Measurements from ENCODE around the gene BRCA2. TPM values are rescaled to one million over a fixed set of nuclear protein-coding genes. Genes with fewer than 3 reads are reported as not detected.

Gene BRCA2
- total RNA-seq, 2 experiments from 2014 or later: 1.9 to 2.4 TPM

DNA sequence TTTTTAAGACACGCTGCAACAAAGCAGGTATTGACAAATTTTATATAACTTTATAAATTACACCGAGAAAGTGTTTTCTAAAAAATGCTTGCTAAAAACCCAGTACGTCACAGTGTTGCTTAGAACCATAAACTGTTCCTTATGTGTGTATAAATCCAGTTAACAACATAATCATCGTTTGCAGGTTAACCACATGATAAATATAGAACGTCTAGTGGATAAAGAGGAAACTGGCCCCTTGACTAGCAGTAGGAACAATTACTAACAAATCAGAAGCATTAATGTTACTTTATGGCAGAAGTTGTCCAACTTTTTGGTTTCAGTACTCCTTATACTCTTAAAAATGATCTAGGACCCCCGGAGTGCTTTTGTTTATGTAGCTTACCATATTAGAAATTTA is 1.2 kb downstream of the BRCA2 start:
- ChIA-PET CTCF (interaction anchor here (0.5 kb wide), 1 partner anchor 9 kb away, joined by 4 read pairs; no protein-coding TSS in a partner anchor), POLR2A (interaction anchor here (1.8 to 3.2 kb wide), 3 partner anchors 110 to 1226 kb away, joined by 6 to 83 read pairs (median 12); partner anchors contain the start of gene N4BP2L1)
- peak overlapping the region; percentile 100 for H3K27ac Mint-ChIP-seq
- H3K4me1 Mint-ChIP-seq (ENCODE audit: low read depth): peaks cover 16% of the 10 kb centered on the region
- Histone ChIP-seq H3K36me3 (ENCODE audit: insufficient read depth, low read length) (no peaks in the 10 kb centered on the region), H3K9me3 (ENCODE audit: control insufficient read depth in 1 of 2, insufficient read depth in 1 of 2, low read length in 2 of 2) (no peaks in the 10 kb centered on the region), H3K27ac (ENCODE audit: low read depth in 1 of 2, low read length in 2 of 2) (no peak overlapping the region), H3K4me1 (ENCODE audit: insufficient read depth, low read length) (peaks cover 15% of the 10 kb centered on the region), H3K27me3 (ENCODE audit: control insufficient read depth in 1 of 2, insufficient read depth in 2 of 2, low read length in 2 of 2) (no peaks in the 10 kb centered on the region), H3K4me3 (ENCODE audit: low read length) (peak overlapping the region; percentile 84)
- ATAC-seq (ENCODE audit: poor library complexity): no peak
- intact Hi-C loops (cut with DNase I, micrococcal nuclease): loop anchor here (2.0 to 10.0 kb wide), 6 partner anchors 126 to 1498 kb away; partner anchors contain the start of genes HSPH1 (in 1 of the 2), N4BP2L2 (in 1 of the 2), PDS5B (in 1 of the 2) and RFC3 (in 1 of the 2)
- peak overlapping the region; percentile 96 for H3K4me3 Mint-ChIP-seq
- H3K36me3 Mint-ChIP-seq (ENCODE audit: low read depth): peaks cover 13% of the 10 kb centered on the region
- no peaks in the 10 kb centered on the region for H3K27me3 Mint-ChIP-seq
- DNase-seq: no peak
- TF ChIP-seq, protein P1, sequence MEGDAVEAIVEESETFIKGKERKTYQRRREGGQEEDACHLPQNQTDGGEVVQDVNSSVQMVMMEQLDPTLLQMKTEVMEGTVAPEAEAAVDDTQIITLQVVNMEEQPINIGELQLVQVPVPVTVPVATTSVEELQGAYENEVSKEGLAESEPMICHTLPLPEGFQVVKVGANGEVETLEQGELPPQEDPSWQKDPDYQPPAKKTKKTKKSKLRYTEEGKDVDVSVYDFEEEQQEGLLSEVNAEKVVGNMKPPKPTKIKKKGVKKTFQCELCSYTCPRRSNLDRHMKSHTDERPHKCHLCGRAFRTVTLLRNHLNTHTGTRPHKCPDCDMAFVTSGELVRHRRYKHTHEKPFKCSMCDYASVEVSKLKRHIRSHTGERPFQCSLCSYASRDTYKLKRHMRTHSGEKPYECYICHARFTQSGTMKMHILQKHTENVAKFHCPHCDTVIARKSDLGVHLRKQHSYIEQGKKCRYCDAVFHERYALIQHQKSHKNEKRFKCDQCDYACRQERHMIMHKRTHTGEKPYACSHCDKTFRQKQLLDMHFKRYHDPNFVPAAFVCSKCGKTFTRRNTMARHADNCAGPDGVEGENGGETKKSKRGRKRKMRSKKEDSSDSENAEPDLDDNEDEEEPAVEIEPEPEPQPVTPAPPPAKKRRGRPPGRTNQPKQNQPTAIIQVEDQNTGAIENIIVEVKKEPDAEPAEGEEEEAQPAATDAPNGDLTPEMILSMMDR (IDR thresholded peaks at IDR 0.05): no peak
- no peaks in the 10 kb centered on the region for H3K9me3 Mint-ChIP-seq

DNA sequence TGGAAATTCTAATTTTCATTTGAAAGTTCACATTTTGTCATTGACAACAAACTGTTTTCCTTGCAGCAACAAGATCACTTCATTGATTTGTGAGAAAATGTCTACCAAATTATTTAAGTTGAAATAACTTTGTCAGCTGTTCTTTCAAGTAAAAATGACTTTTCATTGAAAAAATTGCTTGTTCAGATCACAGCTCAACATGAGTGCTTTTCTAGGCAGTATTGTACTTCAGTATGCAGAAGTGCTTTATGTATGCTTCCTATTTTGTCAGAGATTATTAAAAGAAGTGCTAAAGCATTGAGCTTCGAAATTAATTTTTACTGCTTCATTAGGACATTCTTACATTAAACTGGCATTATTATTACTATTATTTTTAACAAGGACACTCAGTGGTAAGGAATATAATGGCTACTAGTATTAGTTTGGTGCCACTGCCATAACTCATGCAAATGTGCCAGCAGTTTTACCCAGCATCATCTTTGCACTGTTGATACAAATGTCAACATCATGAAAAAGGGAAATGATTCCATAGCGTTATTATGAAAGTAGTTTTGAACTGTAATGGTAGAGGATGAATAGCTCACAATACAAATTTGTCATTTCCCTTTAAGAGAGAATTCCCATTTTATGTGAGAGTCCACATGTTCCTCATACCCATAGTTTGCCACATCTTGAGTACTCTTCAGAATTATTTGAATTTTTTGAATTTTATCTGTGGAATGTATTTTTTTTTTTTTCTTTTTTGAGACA is 2.6 kb downstream of the BRCA2 start:
- no peak overlapping the region for H3K27ac ChIP-seq (ENCODE audit: low read depth in 1 of 2, low read length in 2 of 2)
- H3K9me3 Mint-ChIP-seq: no peaks in the 10 kb centered on the region
- CTCF ChIA-PET: no interaction called here
- no peak overlapping the region for H3K27ac Mint-ChIP-seq
- TF ChIP-seq, protein P1 (IDR thresholded peaks at IDR 0.05): no peak
- ATAC-seq (ENCODE audit: poor library complexity): no peak
- H3K4me3 ChIP-seq (ENCODE audit: low read length): no peak overlapping the region
- POLR2A ChIA-PET: interaction anchor here (1.0 kb wide), 1 partner anchor 32 kb away, joined by 3 read pairs; no protein-coding TSS in a partner anchor
- peaks cover 15% of the 10 kb centered on the region for H3K4me1 ChIP-seq (ENCODE audit: insufficient read depth, low read length)
- no peaks in the 10 kb centered on the region for H3K36me3 ChIP-seq (ENCODE audit: insufficient read depth, low read length)
- peaks cover 13% of the 10 kb centered on the region for H3K36me3 Mint-ChIP-seq (ENCODE audit: low read depth)
- no peak overlapping the region for H3K4me3 Mint-ChIP-seq
- intact Hi-C loops (cut with DNase I, micrococcal nuclease): loop anchor here (2.0 to 10.0 kb wide), 6 partner anchors 124 to 1497 kb away; partner anchors contain the start of genes HSPH1 (in 1 of the 2), N4BP2L2 (in 1 of the 2), PDS5B (in 1 of the 2) and RFC3 (in 1 of the 2)
- peaks cover 16% of the 10 kb centered on the region for H3K4me1 Mint-ChIP-seq (ENCODE audit: low read depth)
- no peaks in the 10 kb centered on the region for H3K9me3 ChIP-seq (ENCODE audit: control insufficient read depth in 1 of 2, insufficient read depth in 1 of 2, low read length in 2 of 2)
- no peaks in the 10 kb centered on the region for H3K27me3 ChIP-seq (ENCODE audit: control insufficient read depth in 1 of 2, insufficient read depth in 2 of 2, low read length in 2 of 2)
- DNase-seq: peak in 2 of 14 experiments; percentile 24 to 27
- no peaks in the 10 kb centered on the region for H3K27me3 Mint-ChIP-seq

DNA sequence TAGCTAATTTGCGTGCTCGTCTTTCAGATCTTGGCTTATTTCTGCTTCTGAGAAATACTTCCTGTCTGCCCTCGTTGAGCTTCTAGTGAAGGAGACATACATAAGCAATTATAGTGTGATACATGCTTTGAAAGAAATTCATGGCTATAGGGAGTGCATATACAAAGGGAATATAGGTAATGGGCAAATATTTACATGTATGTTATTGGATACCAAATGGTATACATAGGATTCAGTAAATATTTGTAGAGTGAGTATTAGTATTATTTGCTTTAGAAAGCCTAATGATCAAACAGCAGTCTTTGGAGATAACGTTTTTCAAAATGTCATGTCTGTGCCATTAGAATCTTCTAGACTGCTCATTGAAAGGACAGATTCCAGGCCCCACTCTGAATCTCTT is 5.2 kb downstream of the BRCA2 start:
- no peaks in the 10 kb centered on the region for H3K9me3 Mint-ChIP-seq
- peaks cover 7% of the 10 kb centered on the region for H3K4me1 ChIP-seq (ENCODE audit: insufficient read depth, low read length)
- no peaks in the 10 kb centered on the region for H3K9me3 ChIP-seq (ENCODE audit: control insufficient read depth in 1 of 2, insufficient read depth in 1 of 2, low read length in 2 of 2)
- H3K27me3 Mint-ChIP-seq: no peaks in the 10 kb centered on the region
- no peak for DNase-seq
- ChIA-PET CTCF (no interaction called here), POLR2A (no interaction called here)
- ATAC-seq (ENCODE audit: poor library complexity): no peak
- intact Hi-C loops (cut with DNase I, micrococcal nuclease): no loop called here
- TF ChIP-seq, protein P1 (IDR thresholded peaks at IDR 0.05): no peak
- no peaks in the 10 kb centered on the region for H3K27me3 ChIP-seq (ENCODE audit: control insufficient read depth in 1 of 2, insufficient read depth in 2 of 2, low read length in 2 of 2)
- no peaks in the 10 kb centered on the region for H3K36me3 ChIP-seq (ENCODE audit: insufficient read depth, low read length)
- no peak overlapping the region for H3K27ac ChIP-seq (ENCODE audit: low read depth in 1 of 2, low read length in 2 of 2)
- H3K4me3 Mint-ChIP-seq: no peak overlapping the region
- H3K4me3 ChIP-seq (ENCODE audit: low read length): no peak overlapping the region
- H3K4me1 Mint-ChIP-seq (ENCODE audit: low read depth): peaks cover 4% of the 10 kb centered on the region
- peaks cover 4% of the 10 kb centered on the region for H3K36me3 Mint-ChIP-seq (ENCODE audit: low read depth)
- H3K27ac Mint-ChIP-seq: no peak overlapping the region
